Hippocampal formation (tissue), 2 donors: ENCODE data around the gene FMO5.
"Not testable (repeated sequence)": the region's sequence is repeated elsewhere in the genome, so short reads cannot be mapped to it uniquely, and the experiment has no call there.

Experiments used
- DNase-seq, 2 donors: peaks; one replicate each; lab custom pipeline; 2025; lab: John Stamatoyannopoulos, UW

The FMO5 gene

GRCh38 chr1:147207192-147207591 is 17.9 kb downstream of the FMO5 start:
- no peak for DNase-seq

GRCh38 chr1:147204080-147204479 is 21.1 kb downstream of the FMO5 start:
- DNase-seq: no peak

DNA sequence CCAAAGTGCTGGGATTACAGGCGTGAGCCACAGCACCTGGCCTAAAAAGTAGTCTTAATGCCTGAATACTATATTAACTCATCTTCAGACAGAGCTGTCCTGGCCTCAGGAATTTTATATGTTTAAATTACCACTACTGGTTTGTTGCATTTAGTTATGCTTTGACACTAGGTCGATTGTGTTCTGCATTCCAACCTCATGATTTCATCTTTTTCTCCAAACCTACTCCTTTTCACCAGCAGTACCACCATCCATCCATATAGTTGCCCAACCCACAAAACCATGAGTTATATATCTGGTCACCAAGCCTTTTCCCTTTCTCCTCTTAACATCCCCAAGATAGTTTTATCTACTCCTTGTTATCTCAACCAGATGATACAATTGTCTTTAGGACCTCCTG is 22.6 kb downstream of the FMO5 start:
- no peak for DNase-seq

DNA sequence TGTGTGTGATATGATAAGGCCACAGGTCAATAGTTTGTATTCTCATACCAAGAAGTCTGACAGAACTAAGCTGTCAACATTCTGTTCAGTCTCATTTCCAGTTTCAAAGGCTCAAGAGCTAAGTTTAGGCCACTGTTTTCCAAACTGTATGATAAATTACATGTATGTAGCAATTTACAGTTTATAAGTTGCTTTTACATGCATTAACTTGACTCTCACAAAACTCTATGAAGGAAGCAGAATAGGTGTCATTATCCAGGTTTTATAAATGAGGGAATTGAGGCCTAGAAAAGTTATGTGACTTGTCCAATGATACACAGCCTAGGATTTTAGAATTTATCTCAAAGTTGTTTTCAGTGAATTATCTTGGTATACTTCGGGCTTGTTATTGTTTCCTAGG is 23.4 kb downstream of the FMO5 start:
- no peak for DNase-seq

- no peak for DNase-seq
Observed at GRCh38 chr1:147201276-147201675, 23.9 kb downstream of the FMO5 start.

- DNase-seq: not testable (repeated sequence)
Observed at GRCh38 chr1:147197324-147197723, 27.8 kb downstream of the FMO5 start.

- DNase-seq: no peak
Observed at GRCh38 chr1:147189514-147189913, 35.6 kb downstream of the FMO5 start.

DNA sequence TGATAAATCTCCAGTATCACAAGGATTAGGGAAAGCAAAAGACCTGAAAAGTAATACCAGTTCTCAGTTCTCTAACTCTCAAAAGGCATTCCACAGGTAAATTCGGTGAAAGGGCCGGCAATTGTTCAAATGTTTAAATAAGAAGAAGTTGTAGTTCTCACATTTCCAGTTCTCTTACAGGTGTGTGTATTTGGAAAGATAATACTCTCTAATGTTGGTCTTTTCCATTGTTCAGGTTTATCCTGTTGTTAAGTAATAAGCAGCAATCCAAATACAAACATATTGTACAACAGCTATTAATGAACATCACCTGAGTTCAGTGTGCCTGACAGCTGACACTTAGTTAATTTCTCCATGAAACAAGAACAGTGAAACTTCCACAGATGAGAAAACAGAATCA is 39.7 kb downstream of the FMO5 start:
- DNase-seq: no peak

DNA sequence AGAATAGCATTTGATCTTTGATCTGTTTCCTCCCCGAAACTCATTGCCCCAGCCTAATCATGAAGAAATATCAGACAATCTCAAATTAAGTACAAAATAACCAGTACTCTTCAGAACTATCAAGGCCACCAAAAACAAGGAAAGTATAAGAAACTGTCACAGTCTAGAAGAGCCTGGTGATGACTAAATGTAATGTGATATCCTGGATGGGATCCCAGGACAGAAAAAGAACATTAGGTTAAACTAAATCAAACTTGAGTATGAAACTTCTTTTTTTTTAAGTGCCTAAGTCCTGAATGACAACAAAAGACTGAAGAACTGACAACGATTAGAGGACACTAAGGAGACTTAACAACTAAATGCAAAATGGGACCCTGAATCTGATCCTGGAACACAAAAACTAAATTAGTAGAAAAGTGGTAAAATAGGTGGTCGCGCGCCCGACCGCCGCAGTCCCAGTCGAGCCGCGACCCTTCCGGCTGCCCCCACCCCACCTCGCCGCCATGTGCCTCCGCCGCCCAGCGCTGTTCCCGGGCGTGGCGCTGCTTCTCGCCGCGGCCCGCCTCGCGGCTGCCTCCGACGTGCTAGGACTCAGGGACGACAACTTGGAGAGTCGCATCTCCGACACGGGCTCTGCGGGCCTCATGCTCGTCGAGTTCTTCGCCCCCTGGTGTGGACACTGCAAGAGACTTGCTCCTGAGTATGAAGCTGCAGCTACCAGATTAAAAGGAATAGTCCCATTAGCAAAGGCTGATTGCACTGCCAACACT is 47.3 kb downstream of the FMO5 start:
- DNase-seq: no peak

DNA sequence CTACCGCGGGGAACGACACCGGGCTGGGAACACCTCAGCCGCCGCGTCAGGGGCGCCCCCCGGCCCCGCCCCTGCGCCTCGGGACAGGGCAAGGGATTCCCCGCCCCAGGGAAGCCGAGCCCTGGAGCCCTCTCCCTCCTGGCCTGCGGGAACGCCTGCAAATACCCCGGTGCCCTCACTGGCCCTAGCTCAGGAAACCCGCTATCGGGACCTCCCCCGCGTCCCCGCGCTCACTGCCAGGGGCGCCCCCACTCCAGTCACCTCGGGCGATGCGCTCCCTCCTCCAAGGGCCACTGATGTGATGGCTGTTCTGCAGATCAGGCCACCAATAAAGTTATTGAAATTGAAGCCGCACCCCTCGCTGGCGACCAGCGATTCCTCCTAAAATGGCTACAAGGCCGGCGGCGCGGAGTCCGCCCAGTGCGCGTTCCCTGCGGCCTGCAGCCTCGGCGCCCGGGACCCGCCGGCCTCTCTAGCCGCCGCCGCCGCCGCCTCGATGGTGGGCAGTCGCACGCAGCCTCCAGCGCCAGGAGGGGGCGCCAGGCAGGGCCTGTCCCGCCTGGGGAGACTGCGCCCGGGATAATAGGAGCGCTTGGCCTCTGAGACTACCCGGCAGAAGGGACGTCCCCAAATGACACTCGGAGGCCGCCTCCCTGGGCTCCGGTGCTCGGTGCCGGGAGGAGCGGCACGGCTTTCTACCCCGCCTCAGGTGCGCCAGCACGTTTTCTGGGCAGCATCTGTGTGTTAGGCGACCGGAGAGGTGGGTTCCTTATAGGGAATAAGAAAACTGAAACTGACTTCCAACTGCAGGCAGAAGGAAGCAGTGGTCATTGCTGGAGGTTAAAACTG is 52.7 kb downstream of the FMO5 start, which contains the start of gene PRKAB2:
Gene PRKAB2 (minus strand): TSS at position 303 of the 849 bp plus-strand sequence. CDS start 326 bp downstream, outside the sequence.
- DNase-seq: peak; percentile 96 to 98

- no peak for DNase-seq
Observed at GRCh38 chr1:147171399-147172167, 53.6 kb downstream of the FMO5 start.

GRCh38 chr1:147169840-147170674 is 55.1 kb downstream of the FMO5 start:
- no peak for DNase-seq

DNA sequence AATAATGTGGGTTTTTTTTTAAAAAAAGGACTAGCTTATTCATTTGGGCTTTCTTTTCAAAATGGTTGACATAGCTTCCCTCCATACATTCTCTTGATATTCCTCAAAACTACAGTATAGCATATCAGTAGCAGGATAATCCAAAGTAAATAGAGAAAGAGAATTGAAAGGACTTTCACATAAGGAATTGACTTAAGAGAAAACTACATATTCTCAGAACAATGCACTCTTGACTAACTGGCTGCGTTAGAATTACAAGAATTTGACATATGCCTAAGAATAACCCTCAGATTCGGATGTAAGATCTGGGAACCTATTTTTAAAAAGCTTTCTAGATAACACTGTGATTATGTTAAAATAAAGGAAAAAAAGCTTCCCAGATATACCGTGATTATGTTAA is 56.0 kb downstream of the FMO5 start:
- no peak for DNase-seq

DNA sequence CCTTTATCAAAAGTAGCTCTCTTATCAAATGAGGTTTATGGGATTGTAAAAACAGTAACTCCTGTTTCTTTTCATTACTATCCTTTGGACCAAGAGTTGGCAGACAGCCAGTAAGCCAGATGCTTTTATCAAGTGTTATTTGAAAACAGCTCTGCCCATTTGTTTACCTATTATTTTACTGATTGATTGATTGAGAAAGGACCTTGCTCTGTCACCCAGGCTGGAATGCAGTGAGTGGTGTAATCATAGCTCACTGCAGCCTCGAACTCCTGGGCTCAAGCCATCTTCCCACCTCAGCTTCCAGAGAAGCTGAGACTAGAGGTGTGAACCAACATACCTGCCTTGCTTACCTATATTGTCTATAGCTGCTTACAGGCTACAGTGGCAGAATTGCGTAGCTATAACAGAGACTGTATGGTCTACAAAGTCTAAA is 56.5 kb downstream of the FMO5 start:
- DNase-seq: no peak

GRCh38 chr1:147167365-147167764 is 57.8 kb downstream of the FMO5 start:
- DNase-seq: no peak

DNA sequence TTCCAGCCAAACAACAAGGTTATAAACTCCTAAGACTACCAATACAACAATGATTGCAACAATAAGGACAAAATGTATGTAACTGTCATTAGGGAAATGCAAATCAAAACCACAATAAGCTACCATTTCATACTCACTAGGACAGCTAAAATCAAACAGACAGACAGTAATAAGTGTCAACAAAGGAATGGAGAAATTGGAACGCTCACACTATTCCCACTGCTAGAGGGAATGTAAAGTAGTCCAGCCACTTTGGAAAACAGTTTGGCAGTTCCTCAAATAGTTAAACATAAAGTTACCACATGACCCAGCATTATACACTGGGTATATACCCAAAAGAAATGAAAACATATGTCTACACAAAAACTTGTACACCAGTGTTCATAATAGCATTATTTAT is 62.1 kb downstream of the FMO5 start:
- DNase-seq: no peak

- DNase-seq: no peak
Observed at GRCh38 chr1:147162093-147162492, 63.0 kb downstream of the FMO5 start.

DNA sequence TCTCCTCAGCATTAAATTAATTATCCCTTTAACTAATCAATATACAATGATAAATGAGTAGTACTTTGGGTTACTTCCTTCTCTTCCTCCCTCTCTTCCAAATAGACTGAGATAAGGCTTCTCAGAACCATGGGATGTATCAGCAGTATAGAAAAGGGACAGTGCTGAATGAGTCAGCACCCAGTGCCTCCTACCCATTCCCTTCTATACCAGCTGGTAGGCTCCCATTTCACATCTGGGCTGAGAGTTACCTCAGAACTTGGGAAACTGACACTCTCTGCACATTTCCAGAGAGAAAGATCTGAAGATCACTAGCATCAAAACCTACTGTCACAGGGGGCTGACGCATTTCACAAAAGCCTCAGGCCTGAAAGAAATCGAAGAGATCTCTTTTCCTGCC is 68.0 kb downstream of the FMO5 start:
- not testable (repeated sequence) for DNase-seq

GRCh38 chr1:147156642-147157041 is 68.5 kb downstream of the FMO5 start:
- no peak for DNase-seq

GRCh38 chr1:147152772-147153171 is 72.4 kb downstream of the FMO5 start:
- no peak for DNase-seq

- DNase-seq: no peak
Observed at GRCh38 chr1:147151244-147151643, 73.9 kb downstream of the FMO5 start.
